Measurements from ENCODE around the gene CAMKMT. TPM values are rescaled to one million over a fixed set of nuclear protein-coding genes. Genes with fewer than 3 reads are reported as not detected.

CAMKMT gene
- total and polyA plus RNA-seq, 2 experiments from 2014 or later = 26.5 to 29.5 TPM

GRCh38 chr2:44354761-44355160 lies 7.0 kb upstream of the CAMKMT start (continued):
- TF ChIP-seq ZNF462 (CRISPR knock-in tag; IDR thresholded peaks at IDR 0.05) (no peak), POLR2AphosphoS5 (IDR thresholded peaks at IDR 0.05; ENCODE audit: low read depth) (no peak), CTCF (conservative IDR thresholded peaks at IDR 0.05; ENCODE audit: low read depth in 2 of 2) (no peak), REST (IDR thresholded peaks at IDR 0.05; ENCODE audit: unreplicated experiment) (no peak)

Data from GM23338 (cell line).